OCI-LY1 (cell line): ENCODE results near the gene SERINC5.
"Not testable (repeated sequence)": the region's sequence is repeated elsewhere in the genome, so short reads cannot be mapped to it uniquely, and the experiment has no call there.

Experiments
- H2AFZ ChIP-seq: fragments of 200-600 bp; sonication (generic), shearing (Covaris generic); 2 replicates; pipeline ENCODE4 v1.6.0; 2014; ENCODE audit warnings: antibody characterized with exemption, mild to moderate bottlenecking, low read length
- H3F3A ChIP-seq: fragments of 200-600 bp; sonication (generic), shearing (Covaris generic); 2 replicates; pipeline ENCODE4 v1.6.0; 2014; ENCODE audit warnings: mild to moderate bottlenecking, antibody characterized with exemption, low read length, moderate library complexity; ENCODE audit not compliant: insufficient read depth
- H3K27ac ChIP-seq: fragments of 200-600 bp; sonication (generic); 2 replicates; pipeline ENCODE4 v1.5.1; 2014; ENCODE audit warnings: low read length, mixed run types, mild to moderate bottlenecking, low read depth; ENCODE audit not compliant: poor library complexity, severe bottlenecking
- H3K27me3 ChIP-seq: fragments of 200-600 bp; sonication (generic); 2 replicates; pipeline ENCODE4 v1.6.0; 2014; ENCODE audit warnings: antibody characterized with exemption, mild to moderate bottlenecking, low read length, moderate library complexity; ENCODE audit not compliant: insufficient read depth
- H3K36me3 ChIP-seq: fragments of 200-600 bp; sonication (generic); 2 replicates; pipeline ENCODE4 v1.6.1; 2014; ENCODE audit warnings: mild to moderate bottlenecking, antibody characterized with exemption, low read length, moderate library complexity, mixed read lengths; ENCODE audit not compliant: insufficient read depth
- H3K4me1 ChIP-seq: fragments of 200-600 bp; sonication (generic); 2 replicates; pipeline ENCODE4 v1.5.1; 2014; ENCODE audit warnings: mild to moderate bottlenecking, low read length, moderate library complexity; ENCODE audit not compliant: insufficient read depth, severe bottlenecking
- H3K4me2 ChIP-seq: fragments of 200-600 bp; sonication (generic), shearing (Covaris generic); 2 replicates; pipeline ENCODE4 v1.6.1; 2014; ENCODE audit warnings: low read length
- H3K4me3 ChIP-seq: fragments of 200-600 bp; sonication (generic); 2 replicates; pipeline ENCODE4 v1.5.1; 2014; ENCODE audit warnings: low read length, low read depth, mild to moderate bottlenecking, mixed read lengths; ENCODE audit not compliant: poor library complexity, severe bottlenecking
- H3K79me2 ChIP-seq: fragments of 200-600 bp; shearing (Covaris generic); 2 replicates; pipeline ENCODE4 v1.6.1; 2016; ENCODE audit warnings: mixed run types, low read length, mixed read lengths; ENCODE audit not compliant: insufficient read depth
- H3K9ac ChIP-seq: fragments of 200-600 bp; sonication (generic), shearing (Covaris generic); 2 replicates; pipeline ENCODE4 v1.6.1; 2014; ENCODE audit warnings: mild to moderate bottlenecking, low read length, mixed read lengths
- H3K9me2 ChIP-seq: fragments of 200-600 bp; sonication (generic), shearing (Covaris generic); 2 replicates; pipeline ENCODE4 v1.6.1; 2014; ENCODE audit warnings: low read depth, mild to moderate bottlenecking, low read length, mixed read lengths
- H3K9me3 ChIP-seq: fragments of 200-600 bp; shearing (Covaris generic); 2 replicates; pipeline ENCODE4 v1.6.1; 2014; ENCODE audit warnings: low read length, mixed read lengths
- H4K20me1 ChIP-seq: fragments of 200-600 bp; sonication (generic), shearing (Covaris generic); 2 replicates; pipeline ENCODE4 v1.6.0; 2016; ENCODE audit warnings: mild to moderate bottlenecking, low read length; ENCODE audit not compliant: insufficient read depth
- EZH2 ChIP-seq: fragments of 200-600 bp; sonication (generic), shearing (Covaris generic); IDR thresholded peaks from 2 replicates; pipeline ENCODE4 v1.8.0; 2017; ENCODE audit warnings: borderline replicate concordance, mixed run types, mild to moderate bottlenecking, antibody characterized with exemption, low read length, moderate library complexity, mixed read lengths
- TF ChIP-seq, protein P1 (sequence below): fragments of 200-600 bp; sonication (generic), shearing (Covaris generic); IDR thresholded peaks from 2 replicates; pipeline ENCODE4 v1.5.1; 2017; ENCODE audit warnings: mild to moderate bottlenecking, antibody characterized with exemption, low read length, moderate library complexity, mixed read lengths

SERINC5 gene

DNA sequence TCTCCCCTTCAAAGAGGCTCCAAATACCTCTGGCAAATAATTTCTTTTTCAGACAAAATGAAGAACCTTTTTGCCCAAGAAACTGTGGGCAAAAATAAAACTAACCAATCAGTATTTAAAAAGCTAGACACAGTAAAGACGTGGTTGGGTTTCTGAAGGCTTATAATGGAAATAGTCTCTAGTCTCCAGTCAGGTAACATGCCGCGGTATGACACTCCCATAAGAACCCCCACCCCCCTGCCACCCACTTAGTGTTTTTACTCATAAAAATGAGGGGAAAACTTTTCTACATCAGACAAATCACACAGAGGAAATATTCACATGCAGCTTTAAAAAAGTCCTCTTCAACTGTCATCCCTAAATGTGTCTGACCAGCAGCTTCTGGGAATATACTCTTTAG lies 115.4 kb downstream of the SERINC5 start:
- H2AFZ ChIP-seq: no peak overlapping the region
- H4K20me1 ChIP-seq: no peaks in the 10 kb centered on the region
- no peak overlapping the region for H3K4me3 ChIP-seq
- H3K27ac ChIP-seq: peak overlapping the region; percentile 98
- peaks cover 3% of the 10 kb centered on the region for H3F3A ChIP-seq
- TF ChIP-seq, protein P1, sequence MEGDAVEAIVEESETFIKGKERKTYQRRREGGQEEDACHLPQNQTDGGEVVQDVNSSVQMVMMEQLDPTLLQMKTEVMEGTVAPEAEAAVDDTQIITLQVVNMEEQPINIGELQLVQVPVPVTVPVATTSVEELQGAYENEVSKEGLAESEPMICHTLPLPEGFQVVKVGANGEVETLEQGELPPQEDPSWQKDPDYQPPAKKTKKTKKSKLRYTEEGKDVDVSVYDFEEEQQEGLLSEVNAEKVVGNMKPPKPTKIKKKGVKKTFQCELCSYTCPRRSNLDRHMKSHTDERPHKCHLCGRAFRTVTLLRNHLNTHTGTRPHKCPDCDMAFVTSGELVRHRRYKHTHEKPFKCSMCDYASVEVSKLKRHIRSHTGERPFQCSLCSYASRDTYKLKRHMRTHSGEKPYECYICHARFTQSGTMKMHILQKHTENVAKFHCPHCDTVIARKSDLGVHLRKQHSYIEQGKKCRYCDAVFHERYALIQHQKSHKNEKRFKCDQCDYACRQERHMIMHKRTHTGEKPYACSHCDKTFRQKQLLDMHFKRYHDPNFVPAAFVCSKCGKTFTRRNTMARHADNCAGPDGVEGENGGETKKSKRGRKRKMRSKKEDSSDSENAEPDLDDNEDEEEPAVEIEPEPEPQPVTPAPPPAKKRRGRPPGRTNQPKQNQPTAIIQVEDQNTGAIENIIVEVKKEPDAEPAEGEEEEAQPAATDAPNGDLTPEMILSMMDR: no peak
- TF ChIP-seq EZH2: no peak
- H3K9ac ChIP-seq: no peak overlapping the region; the same call in 1 of the 2 replicates
- no peaks in the 10 kb centered on the region for H3K27me3 ChIP-seq
- H3K79me2 ChIP-seq: no peaks in the 10 kb centered on the region
- no peaks in the 10 kb centered on the region for H3K9me2 ChIP-seq
- peaks cover 51% of the 10 kb centered on the region; the same call in 1 of the 2 replicates for H3K36me3 ChIP-seq
- H3K4me1 ChIP-seq: peaks cover 83% of the 10 kb centered on the region
- H3K9me3 ChIP-seq: no peaks in the 10 kb centered on the region
- H3K4me2 ChIP-seq: no peak overlapping the region

DNA sequence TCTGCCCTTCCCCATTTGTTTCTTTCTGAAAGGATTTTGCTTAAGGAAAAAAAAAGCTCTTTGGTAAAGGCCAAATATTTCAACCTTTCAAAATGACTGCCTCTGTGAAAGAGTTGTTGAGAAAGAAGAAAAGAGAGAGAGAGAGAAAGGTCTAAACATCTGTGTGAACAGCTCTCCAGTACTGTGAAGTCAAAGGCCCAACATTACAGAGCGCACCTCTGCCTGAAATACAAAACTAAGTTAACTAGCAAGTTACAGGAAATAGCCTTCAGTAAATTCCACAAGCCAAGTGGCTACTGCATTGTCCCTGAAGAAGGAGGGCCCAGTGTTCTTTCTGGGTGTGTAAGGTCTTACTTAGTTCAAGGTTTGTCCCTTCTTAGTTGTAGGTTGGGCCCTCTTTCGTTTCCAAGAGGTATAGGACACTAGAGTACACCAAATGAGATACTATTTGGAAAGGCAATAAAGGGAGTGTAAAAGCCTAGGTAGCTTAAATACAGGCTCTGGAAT lies 116.3 kb downstream of the SERINC5 start:
- Histone ChIP-seq H3K36me3 (peaks cover 48% of the 10 kb centered on the region; the same call in 1 of the 2 replicates), H3K4me2 (no peak overlapping the region), H3K79me2 (no peaks in the 10 kb centered on the region), H3K9me2 (no peaks in the 10 kb centered on the region), H3K27me3 (no peaks in the 10 kb centered on the region), H2AFZ (no peak overlapping the region), H3K4me1 (peaks cover 73% of the 10 kb centered on the region), H3K27ac (peak overlapping the region; percentile 98), H4K20me1 (no peaks in the 10 kb centered on the region), H3K9me3 (no peaks in the 10 kb centered on the region), H3K9ac (no peak overlapping the region), H3F3A (peaks cover 2% of the 10 kb centered on the region), H3K4me3 (no peak overlapping the region)
- no peak for TF ChIP-seq EZH2
- TF ChIP-seq, protein P1: no peak

DNA sequence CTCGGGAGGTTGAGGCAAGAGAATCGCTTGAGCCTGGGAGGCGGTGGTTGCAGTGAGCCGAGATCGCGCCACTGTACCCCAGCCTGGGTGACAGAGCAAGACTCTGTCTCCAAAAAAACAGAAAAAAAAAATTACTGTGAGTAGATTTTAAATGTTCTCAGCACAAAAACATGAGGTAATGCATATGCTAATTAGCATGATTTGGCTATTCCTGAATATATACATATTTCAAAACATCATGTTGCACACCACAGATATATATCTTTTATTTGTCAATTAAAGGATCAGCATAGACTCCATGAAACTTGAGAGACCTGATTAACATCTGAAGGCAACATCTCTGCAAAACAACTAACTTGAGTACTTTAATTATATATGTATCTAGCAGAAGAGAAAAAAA lies 117.4 kb downstream of the SERINC5 start:
- Histone ChIP-seq H4K20me1 (no peaks in the 10 kb centered on the region), H3K9ac (no peak overlapping the region)

DNA sequence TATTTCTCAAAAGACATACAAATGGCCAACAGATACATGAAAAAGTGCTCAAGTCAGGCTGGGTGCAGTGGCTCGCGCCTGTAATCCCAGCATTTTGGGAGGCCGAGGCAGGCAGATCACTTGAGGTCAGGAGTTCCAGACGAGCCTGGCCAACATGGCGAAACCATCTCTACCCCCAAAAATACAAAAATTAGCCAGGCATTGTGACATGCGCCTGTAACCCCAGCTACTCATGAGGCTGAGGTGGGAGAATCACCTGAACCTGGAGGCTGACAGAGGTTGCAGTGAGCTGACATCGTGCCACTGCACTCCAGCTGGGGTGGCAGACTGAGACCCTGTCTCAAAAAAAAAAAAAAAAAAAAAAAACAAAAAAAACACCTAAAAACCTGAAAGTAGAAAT lies 119.0 kb downstream of the SERINC5 start:
- H3K27ac ChIP-seq: peak overlapping the region; percentile 66
- H3K4me3 ChIP-seq, H3K9me3 ChIP-seq, H3K27me3 ChIP-seq, H3K9ac ChIP-seq, H2AFZ ChIP-seq, H3K9me2 ChIP-seq, H3F3A ChIP-seq, H4K20me1 ChIP-seq, H3K79me2 ChIP-seq: not testable (repeated sequence)
- peaks cover 46% of the 10 kb centered on the region for H3K4me1 ChIP-seq
- peaks cover 39% of the 10 kb centered on the region; the same call in 1 of the 2 replicates for H3K36me3 ChIP-seq
- peak overlapping the region; percentile 7; the same call in 1 of the 2 replicates for H3K4me2 ChIP-seq

More for the DNA sequence above, 117.4 kb downstream of the SERINC5 start:
- Histone ChIP-seq H2AFZ (no peak overlapping the region), H3K9me3 (no peaks in the 10 kb centered on the region), H3K4me1 (peaks cover 63% of the 10 kb centered on the region), H3K9me2 (no peaks in the 10 kb centered on the region), H3K4me2 (no peak overlapping the region), H3K79me2 (no peaks in the 10 kb centered on the region), H3K27ac (no peak overlapping the region), H3K4me3 (no peak overlapping the region), H3F3A (no peaks in the 10 kb centered on the region), H3K36me3 (peaks cover 39% of the 10 kb centered on the region; the same call in 1 of the 2 replicates), H3K27me3 (no peaks in the 10 kb centered on the region)
- TF ChIP-seq, protein P1: no peak
- no peak for TF ChIP-seq EZH2
